ENCODE data around the gene TIRAP. TPM values are rescaled to one million over a fixed set of nuclear protein-coding genes. Genes with fewer than 3 reads are reported as not detected.

Gene TIRAP
- total and polyA plus RNA-seq, 2 of the 8 experiments (the other 6 are each of a cell fraction or from before 2014, with no cell fraction given), result 5.3 TPM

DNA sequence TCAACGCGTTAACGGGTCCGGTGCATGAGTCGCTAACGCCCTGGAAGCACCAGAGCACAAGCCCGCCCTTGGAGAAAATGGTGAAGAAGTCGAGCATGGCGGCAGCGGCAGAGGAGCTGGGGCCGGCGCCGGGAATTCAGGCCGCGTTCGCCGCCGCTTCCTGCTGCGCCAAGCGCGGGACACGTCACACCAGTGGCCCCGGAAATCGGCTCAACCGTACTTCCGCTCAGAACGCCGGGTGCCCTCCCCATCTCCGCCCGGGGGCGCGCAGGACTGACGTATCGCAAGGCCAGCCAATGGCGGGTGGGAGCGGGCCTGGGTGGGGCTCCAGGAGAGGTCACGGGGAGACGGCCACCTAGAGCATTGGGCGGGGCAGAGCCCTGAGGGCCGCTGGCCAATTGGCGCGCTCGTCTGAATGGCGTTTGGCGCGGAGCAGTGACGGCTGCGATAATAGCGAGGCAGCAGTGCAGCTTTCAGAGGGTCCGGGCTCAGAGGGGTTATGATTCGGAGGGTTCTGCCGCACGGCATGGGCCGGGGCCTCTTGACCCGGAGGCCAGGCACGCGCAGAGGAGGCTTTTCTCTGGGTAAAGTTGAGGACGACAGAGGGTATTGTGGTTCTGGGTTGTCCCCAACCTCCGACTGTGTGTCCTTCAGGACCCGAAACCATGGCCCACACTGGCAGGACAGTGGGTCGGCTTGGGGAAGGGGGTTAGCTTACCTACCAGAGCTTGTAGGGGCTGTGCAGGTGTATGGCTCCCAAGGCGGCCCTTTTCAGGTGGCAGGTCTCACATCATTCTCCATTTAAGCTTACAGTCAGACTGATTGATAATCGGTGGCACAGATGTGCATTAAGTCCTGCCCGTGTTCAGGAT lies 13.9 kb upstream of the TIRAP start, which contains the start of the genes FOXRED1 and SRPRA (continued):
- no peak for TF ChIP-seq RNF2 (IDR thresholded peaks at IDR 0.05; ENCODE audit: borderline replicate concordance, low read depth, low read length, missing control alignments, poor library complexity, severe bottlenecking)
- TF ChIP-seq FOSL1 (IDR thresholded peaks at IDR 0.05; ENCODE audit: insufficient read depth, low read depth, low read length), result no peak
- TF ChIP-seq EGR1 (IDR thresholded peaks at IDR 0.05; ENCODE audit: borderline replicate concordance, low read depth, low read length), result peak; percentile 62
- TF ChIP-seq RXRA (IDR thresholded peaks at IDR 0.05; ENCODE audit: insufficient read depth, low read depth, low read length), result no peak
- peak; percentile 86 to 97 for TF ChIP-seq POLR2A (IDR thresholded peaks at IDR 0.05; ENCODE audit: control extremely low read depth in 1 of 2, low read depth in 2 of 2, low read length in 2 of 2)
- TF ChIP-seq BCL11A (IDR thresholded peaks at IDR 0.05; ENCODE audit: low read depth in 2 of 2, low read length in 2 of 2), result no peak
- no peak for TF ChIP-seq CEBPB (IDR thresholded peaks at IDR 0.05; ENCODE audit: low read depth, low read length)
- TF ChIP-seq YY1 (IDR thresholded peaks at IDR 0.05; ENCODE audit: low read depth, low read length), result peak; percentile 86
- TF ChIP-seq KDM5A (IDR thresholded peaks at IDR 0.05; ENCODE audit: low read length), result peak; percentile 95
- no peak for TF ChIP-seq ZNF274 (IDR thresholded peaks at IDR 0.05; ENCODE audit: borderline replicate concordance, extremely low read depth, low read length)
- TF ChIP-seq RAD21 (IDR thresholded peaks at IDR 0.05 in 1 of 2, conservative IDR thresholded peaks at IDR 0.05 in 1 of 2; ENCODE audit: low read depth in 2 of 2, low read length in 2 of 2), result no peak
- peak; percentile 90 for TF ChIP-seq POLR2AphosphoS5 (IDR thresholded peaks at IDR 0.05; ENCODE audit: low read depth, low read length)

All from H1 (cell line).